Activated T-helper 9 cell treated with anti-CD3 and anti-CD28 coated beads, Interleukin-2, amount 50 U/mL, for 16 hours (primary cell): ENCODE data around the gene CPOX.

ENCODE experiments used
- DNase-seq: peaks from one replicate; pipeline ENCODE4 v3.0.0-alpha.2; 2020; ENCODE audit warnings: low read depth

CPOX gene

DNA sequence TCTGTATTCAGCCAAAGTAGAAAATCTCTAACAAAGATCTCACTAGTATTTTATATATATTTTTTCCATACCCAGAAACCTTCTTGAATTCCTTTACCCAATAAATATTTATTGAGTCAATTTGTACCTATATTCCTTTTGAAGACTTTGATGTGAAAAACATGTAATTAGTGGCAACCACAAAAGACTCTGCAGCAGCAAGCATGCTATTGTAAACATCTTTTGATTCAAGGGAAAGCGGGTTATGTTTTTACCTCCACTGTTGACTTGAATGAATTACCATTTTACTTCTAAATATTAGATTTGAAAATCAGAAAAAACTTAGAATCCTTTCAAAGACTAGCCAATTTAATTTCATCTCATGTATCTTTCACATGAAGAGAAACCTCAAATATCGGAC, 59.2 kb downstream of the CPOX start:
- no peak for DNase-seq

DNA sequence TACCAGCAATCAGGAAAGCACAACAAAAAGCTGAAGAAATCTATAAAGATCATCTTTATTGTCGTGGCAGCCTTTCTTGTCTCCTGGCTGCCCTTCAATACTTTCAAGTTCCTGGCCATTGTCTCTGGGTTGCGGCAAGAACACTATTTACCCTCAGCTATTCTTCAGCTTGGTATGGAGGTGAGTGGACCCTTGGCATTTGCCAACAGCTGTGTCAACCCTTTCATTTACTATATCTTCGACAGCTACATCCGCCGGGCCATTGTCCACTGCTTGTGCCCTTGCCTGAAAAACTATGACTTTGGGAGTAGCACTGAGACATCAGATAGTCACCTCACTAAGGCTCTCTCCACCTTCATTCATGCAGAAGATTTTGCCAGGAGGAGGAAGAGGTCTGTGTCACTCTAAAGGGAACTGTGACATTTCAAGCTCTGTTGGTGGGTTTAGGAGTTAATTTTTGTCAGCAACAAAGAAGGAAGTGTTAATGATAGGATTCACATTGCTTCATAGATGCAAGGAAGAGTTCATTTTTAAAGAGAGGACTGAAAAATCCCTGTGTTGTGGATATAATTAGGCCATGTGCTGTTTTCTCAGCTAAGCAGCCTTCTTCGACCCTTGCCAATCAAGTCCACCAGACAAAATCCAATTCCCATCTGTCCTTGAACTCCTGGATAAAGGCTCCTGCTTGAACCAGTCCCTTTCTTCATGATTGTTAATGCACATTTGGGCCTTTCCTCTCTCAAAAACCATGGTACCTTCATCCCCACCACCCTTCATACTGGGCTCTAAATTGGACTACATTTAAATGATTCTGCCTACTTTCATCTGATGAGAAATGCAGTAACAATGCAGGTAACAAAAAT, 60.5 kb downstream of the CPOX start:
- no peak for DNase-seq

DNA sequence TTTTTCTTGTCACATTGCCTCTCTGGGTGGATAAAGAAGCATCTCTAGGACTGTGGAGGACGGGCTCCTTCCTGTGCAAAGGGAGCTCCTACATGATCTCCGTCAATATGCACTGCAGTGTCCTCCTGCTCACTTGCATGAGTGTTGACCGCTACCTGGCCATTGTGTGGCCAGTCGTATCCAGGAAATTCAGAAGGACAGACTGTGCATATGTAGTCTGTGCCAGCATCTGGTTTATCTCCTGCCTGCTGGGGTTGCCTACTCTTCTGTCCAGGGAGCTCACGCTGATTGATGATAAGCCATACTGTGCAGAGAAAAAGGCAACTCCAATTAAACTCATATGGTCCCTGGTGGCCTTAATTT, 61.2 kb downstream of the CPOX start:
- DNase-seq = no peak

DNA sequence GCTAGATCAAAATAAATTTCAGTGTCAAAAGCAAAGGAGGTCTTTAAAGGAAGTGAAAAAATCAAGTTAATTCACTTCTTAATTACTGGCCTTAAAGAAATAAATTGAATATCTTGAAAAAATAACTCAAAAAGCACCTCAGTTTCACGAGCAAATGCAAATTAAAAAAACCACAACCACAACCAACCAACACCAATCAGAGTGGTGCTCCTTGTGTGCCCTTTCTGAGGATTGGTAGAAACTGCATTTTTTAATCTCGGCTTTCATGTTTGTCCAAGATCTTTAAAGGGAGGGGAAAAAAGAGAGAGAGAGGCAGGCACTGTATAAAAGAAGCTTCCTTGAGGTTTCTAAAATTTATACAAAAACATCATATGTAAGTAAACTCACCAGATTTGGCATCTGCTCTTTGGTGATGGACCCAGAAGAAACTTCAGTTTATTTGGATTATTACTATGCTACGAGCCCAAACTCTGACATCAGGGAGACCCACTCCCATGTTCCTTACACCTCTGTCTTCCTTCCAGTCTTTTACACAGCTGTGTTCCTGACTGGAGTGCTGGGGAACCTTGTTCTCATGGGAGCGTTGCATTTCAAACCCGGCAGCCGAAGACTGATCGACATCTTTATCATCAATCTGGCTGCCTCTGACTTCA, 61.7 kb downstream of the CPOX start, which contains the start of gene GPR15:
Gene GPR15, plus strand, starts transcription at position 357 of the 653 bp plus-strand sequence. Its CDS starts 56 bp downstream, at position 413.
- no peak for DNase-seq

DNA sequence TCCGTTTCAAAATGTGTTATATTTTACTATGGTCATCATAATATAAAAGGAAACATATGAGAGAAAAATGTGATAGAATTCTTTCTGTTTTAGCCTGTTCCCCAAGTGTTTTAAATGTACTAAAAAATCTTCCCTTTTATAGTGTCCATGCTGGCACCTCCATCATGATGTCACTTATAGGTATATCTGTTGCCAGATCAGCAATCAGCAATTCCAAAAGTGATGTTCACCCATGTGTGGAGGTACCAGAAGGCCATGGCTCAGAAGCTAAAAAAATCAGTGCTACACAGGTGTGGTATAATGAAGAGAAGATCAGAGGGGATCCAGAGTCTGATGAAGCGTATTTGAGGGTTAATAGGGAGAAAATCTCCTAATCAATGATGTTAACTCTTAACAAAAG, 62.7 kb downstream of the CPOX start:
- no peak for DNase-seq

DNA sequence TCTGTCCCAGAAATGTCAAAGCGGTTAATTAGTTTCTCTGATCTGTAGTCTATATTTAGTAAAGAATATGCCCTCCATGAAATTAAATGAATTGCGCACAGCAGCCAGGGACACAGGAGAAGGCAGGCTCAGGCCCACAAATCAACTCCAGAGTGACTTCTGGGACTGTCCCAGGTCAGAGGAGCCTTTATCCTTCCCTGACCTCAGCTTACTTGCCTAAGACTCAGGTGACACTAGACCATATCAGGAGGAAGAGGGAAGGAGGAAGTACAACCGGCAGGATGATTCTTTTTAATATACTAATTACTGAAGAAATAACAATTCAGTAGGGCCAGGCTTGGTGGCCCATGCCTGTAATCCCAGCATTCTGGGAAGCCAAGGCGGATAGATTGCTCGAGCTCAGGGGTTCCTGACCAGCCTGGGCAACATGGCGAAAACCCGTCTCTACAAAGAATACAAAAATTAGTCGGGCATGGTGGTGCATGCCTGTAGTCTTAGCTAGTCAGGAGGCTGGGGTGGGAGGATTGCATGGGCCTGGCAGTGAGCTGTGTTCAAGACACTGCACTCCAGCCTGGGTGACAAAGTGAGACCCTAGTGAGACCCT, 63.5 kb downstream of the CPOX start:
- DNase-seq = no peak
